ENCODE measurements around the gene ENPP3. TPM values are rescaled to one million over a fixed set of nuclear protein-coding genes. Genes with fewer than 3 reads are reported as not detected.

ENPP3 gene
- total and polyA plus RNA-seq, 9 of the 15 experiments (the other 6 are each of a cell fraction or from before 2014, with no cell fraction given): 14.0 to 32.8 (median 21.6) TPM

GRCh38 chr6:131770776-131771175 lies 133.7 kb downstream of the ENPP3 start:
- intact Hi-C loops (cut with micrococcal nuclease) (no loop called here), in situ Hi-C loops (cut with MboI) (no loop called here)
- 0% methylated on average over 1 of the region's 1 CpG for WGBS (ENCODE audit: insufficient coverage, low coverage, missing lambda C conversion rate)
- no TSS peak for BruUV-seq (replicated peaks)
- Histone ChIP-seq H3K79me2 (ENCODE audit: control insufficient read depth, insufficient read depth, low read length) (no peaks in the 10 kb centered on the region), H3K27ac (ENCODE audit: extremely low read depth, low read depth, low read length) (no peak overlapping the region), H2AFZ (ENCODE audit: low read depth, low read length) (no peak overlapping the region), H3K9ac (ENCODE audit: insufficient read depth in 1 of 2, low read depth in 2 of 2, low read length in 2 of 2) (no peak overlapping the region), H3K4me1 (replicated peaks in 1 of 2; ENCODE audit: control insufficient read depth in 2 of 2, insufficient read depth in 2 of 2, low read length in 2 of 2) (no peaks in the 10 kb centered on the region), H3K36me3 (ENCODE audit: control insufficient read depth, insufficient read depth, low read length) (no peaks in the 10 kb centered on the region), H4K20me1 (replicated peaks; ENCODE audit: control insufficient read depth, insufficient read depth, low read length) (no peaks in the 10 kb centered on the region), H3K27me3 (ENCODE audit: control insufficient read depth in 2 of 2, insufficient read depth in 2 of 2, low read length in 2 of 2) (peaks cover 2 to 5% of the 10 kb centered on the region in 2 experiments; a peak in 1 of 5 replicates), H3K9me3 (replicated peaks; ENCODE audit: control insufficient read depth, insufficient read depth, low read depth, low read length) (no peaks in the 10 kb centered on the region), H3K4me2 (ENCODE audit: insufficient read depth, low read length) (no peak overlapping the region), H3K4me3 (no peak overlapping the region), H3K9me1 (ENCODE audit: control insufficient read depth, insufficient read depth, low read length) (no peaks in the 10 kb centered on the region)
- no peak for FAIRE-seq
- TF ChIP-seq ZBTB9 (CRISPR knock-in tag; IDR thresholded peaks at IDR 0.05): no peak
- no peak for TF ChIP-seq FOXJ3 (CRISPR knock-in tag; IDR thresholded peaks at IDR 0.05)
- no peak for TF ChIP-seq U2AF1 (optimal IDR thresholded peaks at IDR 0.05; ENCODE audit: low read depth, low read length)
- TF ChIP-seq FOXA1 (IDR thresholded peaks at IDR 0.05; ENCODE audit: borderline replicate concordance): no peak
- no peak for TF ChIP-seq PTBP1 (IDR thresholded peaks at IDR 0.05; ENCODE audit: low read depth, low read length)
- no peak for TF ChIP-seq MEIS2 (IDR thresholded peaks at IDR 0.05; ENCODE audit: partially characterized antibody)
- TF ChIP-seq RNF2 (IDR thresholded peaks at IDR 0.05): no peak
- no peak for TF ChIP-seq HDAC3 (IDR thresholded peaks at IDR 0.05; ENCODE audit: borderline replicate concordance, partially characterized antibody)
- TF ChIP-seq ZNF444 (CRISPR knock-in tag; IDR thresholded peaks at IDR 0.05): no peak
- no peak for TF ChIP-seq SNRNP70 (optimal IDR thresholded peaks at IDR 0.05; ENCODE audit: low read depth, low read length)
- TF ChIP-seq KAT8 (IDR thresholded peaks at IDR 0.05; ENCODE audit: low read depth): no peak
- TF ChIP-seq ZNF354B (CRISPR knock-in tag; IDR thresholded peaks at IDR 0.05): no peak
- TF ChIP-seq SNIP1 (IDR thresholded peaks at IDR 0.05; ENCODE audit: low read depth): no peak
- TF ChIP-seq ZNF263 (CRISPR knock-in tag; IDR thresholded peaks at IDR 0.05; ENCODE audit: borderline replicate concordance): no peak
- no peak for TF ChIP-seq ZC3H4 (CRISPR knock-in tag; IDR thresholded peaks at IDR 0.05; ENCODE audit: borderline replicate concordance)
- TF ChIP-seq ZNF584 (CRISPR knock-in tag; IDR thresholded peaks at IDR 0.05; ENCODE audit: low read depth): no peak
- TF ChIP-seq HMGN3 (IDR thresholded peaks at IDR 0.05; ENCODE audit: borderline replicate concordance, extremely low read depth, insufficient read length, low read depth, low read length): no peak
- TF ChIP-seq ZNF518B (CRISPR knock-in tag; IDR thresholded peaks at IDR 0.05): no peak
- no peak for DNase-seq (ENCODE audit: extremely low read depth in 1 of 4, low spot score in 3 of 4)
- ATAC-seq: no peak
- ChIA-PET CTCF (ENCODE audit: low intra/inter-chr PET ratio) (no interaction called here), POLR2A (no interaction called here)
